ENCODE measurements around the gene SNORC.

The SNORC gene

DNA sequence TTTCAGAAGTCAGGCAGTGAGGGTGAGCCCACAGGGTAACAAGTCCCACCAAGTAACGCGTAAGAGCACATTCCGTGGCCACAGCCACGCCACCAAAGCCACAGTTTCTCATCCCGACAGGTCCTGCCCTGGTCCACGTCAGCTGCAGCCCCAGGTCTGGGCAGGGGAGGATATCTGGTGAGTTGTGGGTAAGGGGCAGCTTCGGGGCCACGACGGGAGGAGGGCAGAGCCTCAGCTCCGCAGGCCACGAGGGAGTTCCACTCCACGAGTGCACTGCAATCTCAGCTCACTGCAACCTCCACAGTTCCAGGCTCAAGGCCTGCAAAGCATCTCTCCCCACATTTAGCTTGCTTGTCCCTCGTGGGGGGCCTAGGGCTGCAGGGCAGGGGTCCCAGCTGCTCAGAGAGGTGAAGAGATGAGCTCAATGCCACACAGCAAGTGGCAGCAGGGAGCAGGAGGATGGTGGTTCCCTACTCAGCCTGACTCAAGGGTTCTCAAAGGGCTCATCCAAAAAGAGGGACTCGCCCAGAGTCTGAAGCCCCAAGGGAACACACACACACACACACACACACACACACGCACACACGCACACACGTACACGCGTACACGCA is 12.5 kb downstream of the SNORC start:
- TF ChIP-seq, protein P1, sequence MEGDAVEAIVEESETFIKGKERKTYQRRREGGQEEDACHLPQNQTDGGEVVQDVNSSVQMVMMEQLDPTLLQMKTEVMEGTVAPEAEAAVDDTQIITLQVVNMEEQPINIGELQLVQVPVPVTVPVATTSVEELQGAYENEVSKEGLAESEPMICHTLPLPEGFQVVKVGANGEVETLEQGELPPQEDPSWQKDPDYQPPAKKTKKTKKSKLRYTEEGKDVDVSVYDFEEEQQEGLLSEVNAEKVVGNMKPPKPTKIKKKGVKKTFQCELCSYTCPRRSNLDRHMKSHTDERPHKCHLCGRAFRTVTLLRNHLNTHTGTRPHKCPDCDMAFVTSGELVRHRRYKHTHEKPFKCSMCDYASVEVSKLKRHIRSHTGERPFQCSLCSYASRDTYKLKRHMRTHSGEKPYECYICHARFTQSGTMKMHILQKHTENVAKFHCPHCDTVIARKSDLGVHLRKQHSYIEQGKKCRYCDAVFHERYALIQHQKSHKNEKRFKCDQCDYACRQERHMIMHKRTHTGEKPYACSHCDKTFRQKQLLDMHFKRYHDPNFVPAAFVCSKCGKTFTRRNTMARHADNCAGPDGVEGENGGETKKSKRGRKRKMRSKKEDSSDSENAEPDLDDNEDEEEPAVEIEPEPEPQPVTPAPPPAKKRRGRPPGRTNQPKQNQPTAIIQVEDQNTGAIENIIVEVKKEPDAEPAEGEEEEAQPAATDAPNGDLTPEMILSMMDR (IDR thresholded peaks at IDR 0.05; ENCODE audit: low read depth, low read length, missing control alignments) = no peak
- no peak for DNase-seq (ENCODE audit: extremely low read depth, low read depth)
- no peak overlapping the region for H3K4me3 ChIP-seq (replicated peaks; ENCODE audit: low read depth, low read length)

DNA sequence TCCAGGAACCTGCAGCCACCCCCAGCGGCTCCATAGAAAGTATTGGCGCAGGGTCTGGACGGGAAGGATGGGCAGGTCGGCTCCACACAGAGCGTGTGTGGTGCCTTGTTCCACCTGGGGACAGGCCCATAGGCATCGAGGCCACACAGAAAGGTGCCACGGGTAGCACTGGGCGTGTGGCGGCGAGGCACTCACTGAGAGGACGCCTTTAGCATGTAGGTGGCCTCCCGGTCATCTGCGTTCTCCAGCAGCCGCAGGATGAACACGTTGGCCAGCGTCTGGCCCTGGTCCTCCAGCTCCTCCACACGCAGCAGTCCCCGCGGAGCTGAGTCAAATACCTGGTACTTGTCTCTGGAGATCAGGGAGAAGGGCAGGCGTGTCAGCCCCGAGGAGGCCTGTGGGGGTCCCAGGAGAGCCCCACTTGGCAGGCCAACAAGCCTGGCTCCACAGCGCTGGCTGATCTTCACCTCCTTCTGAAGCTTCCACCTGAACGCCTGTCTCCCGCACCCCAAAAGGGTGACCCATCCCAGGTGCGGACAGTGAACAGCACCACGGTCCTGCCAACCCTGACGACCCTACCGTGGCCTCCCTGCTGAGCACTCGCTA is 13.2 kb downstream of the SNORC start:
- DNase-seq (ENCODE audit: extremely low read depth, low read depth) = no peak
- TF ChIP-seq, protein P1 (IDR thresholded peaks at IDR 0.05; ENCODE audit: low read depth, low read length, missing control alignments) = no peak
- H3K4me3 ChIP-seq (replicated peaks; ENCODE audit: low read depth, low read length) = no peak overlapping the region

DNA sequence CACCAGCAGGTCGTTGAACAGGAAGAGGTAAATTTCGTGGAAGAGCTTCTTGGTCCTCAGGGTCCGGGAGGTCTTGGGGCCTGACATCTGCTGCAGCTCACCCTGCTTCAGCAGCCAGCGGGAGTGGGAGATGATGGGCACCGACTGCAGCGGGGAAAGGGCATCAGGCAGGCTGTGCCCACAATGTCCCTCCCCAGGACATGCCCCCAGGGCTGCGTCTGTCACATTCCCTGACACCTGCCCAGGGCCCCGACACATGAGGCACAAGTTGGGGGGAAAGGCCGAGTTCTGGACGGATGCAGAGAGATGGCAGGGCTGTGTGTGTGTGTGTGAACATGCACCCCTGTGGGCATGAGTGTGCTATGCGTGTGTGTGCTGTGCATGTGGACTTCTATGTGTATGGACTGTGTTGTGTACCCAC is 13.9 kb downstream of the SNORC start:
- TF ChIP-seq, protein P1 (IDR thresholded peaks at IDR 0.05; ENCODE audit: low read depth, low read length, missing control alignments) = no peak
- DNase-seq (ENCODE audit: extremely low read depth, low read depth) = no peak
- no peak overlapping the region for H3K4me3 ChIP-seq (replicated peaks; ENCODE audit: low read depth, low read length)

DNA sequence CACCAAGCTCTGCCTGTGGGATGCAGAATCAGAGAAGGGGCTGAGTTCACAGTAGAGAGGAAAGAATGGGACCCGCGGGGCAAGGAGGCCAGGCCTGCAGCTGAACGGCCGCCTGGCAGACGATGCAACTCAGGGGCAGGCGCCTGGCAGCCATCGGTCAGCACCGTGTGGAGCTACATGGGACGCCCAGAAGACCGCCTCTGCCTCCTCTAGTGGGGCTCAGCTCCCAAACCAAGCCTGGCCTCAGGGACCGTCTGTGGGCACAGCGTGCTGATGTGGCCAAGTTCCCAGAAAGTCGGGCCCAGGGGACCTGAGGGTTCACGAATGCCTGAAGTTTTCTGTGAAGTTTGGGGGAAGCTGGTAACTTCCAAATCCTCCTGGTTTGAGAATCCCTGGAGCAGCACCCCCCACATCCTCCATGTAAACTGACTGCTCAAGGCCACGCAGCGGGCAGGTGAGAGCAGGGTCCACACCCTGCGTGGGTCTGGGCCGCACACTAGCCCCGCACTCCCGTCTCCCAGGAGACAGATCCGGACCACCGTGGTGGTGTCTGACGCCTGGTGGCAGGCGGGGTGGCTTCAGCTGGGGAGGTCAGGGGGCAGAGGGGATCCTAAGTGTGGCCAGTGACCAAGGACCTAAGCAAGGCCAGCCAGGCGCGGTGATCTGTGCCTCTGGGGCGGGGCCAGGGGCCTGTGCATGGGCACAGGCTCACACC is 14.6 kb downstream of the SNORC start:
- DNase-seq (ENCODE audit: extremely low read depth, low read depth) = no peak
- H3K4me3 ChIP-seq (replicated peaks; ENCODE audit: low read depth, low read length) = no peak overlapping the region
- TF ChIP-seq, protein P1 (IDR thresholded peaks at IDR 0.05; ENCODE audit: low read depth, low read length, missing control alignments) = no peak

DNA sequence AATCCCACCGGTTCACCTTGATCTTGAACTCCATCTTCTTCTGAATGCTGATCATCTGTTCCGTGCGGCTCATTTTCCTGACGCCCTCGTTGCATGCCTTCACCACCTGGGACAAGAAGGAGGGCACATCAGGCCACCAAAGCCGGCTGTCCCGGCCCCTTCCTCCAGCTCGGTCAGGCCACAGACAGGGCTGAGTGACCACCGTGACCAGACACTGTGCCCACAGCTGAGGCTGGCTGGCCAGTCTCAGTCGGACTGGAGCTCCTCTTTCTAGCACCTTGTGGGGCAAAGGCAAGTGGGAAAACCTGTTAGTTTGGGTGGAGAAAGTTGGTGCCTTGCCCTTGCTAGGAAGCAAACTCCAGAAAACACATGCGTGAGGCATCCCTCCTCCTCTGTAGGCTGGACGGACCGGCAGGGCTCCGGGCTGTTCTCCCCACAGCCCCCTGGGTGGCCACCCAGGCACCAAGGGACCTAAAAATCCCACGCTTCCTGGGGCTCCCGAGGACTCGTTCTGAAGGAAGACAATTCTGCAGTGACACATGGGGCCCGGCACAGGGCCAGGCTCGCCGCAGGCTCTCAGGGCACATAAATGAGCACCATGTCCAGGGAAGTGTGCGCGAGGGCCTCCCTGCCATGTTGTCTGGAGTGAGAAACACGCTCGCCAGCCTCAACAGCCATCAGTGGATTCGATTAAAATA is 15.3 kb downstream of the SNORC start:
- no peak overlapping the region for H3K4me3 ChIP-seq (replicated peaks; ENCODE audit: low read depth, low read length)
- DNase-seq (ENCODE audit: extremely low read depth, low read depth) = no peak
- TF ChIP-seq, protein P1 (IDR thresholded peaks at IDR 0.05; ENCODE audit: low read depth, low read length, missing control alignments) = no peak

DNA sequence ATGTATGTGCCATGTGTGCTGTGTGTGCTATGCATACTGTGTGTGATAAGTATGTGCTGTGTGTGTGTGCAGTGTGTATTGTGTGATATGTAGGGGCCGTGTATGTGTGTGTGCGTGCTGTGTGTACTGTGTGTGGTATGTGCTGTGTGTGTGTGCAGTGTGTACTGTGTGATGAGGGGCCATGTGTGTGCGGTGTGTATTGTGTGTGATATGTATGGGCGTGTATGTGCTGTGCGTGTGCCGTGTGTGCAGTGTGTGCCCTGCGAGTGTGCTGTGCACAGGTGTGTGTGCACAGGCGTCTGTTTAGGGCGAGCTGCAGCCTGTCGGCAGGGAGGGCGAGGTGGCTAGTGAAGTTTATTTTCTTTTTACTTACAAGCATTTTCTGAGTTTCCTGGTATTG is 16.1 kb downstream of the SNORC start:
- TF ChIP-seq, protein P1 (IDR thresholded peaks at IDR 0.05; ENCODE audit: low read depth, low read length, missing control alignments) = no peak
- no peak overlapping the region for H3K4me3 ChIP-seq (replicated peaks; ENCODE audit: low read depth, low read length)
- no peak for DNase-seq (ENCODE audit: extremely low read depth, low read depth)

Data from HFF-Myc (cell line).